Esophagus muscularis mucosa (tissue), 4 donors: ENCODE results near the gene OR6C74. TPM values are rescaled to one million over a fixed set of nuclear protein-coding genes. Genes with fewer than 3 reads are reported as not detected.

Experiments used
- DNase-seq: peaks from one replicate; pipeline ENCODE4 v3.0.0-alpha.2; 2017; ENCODE audit errors: extremely low spot score
- H3K27ac ChIP-seq, 4 donors: fragments of 200-600 bp; sonication (generic); replicated peaks in 1 of 4; 1 replicate in 3 of 4; 2 replicates in 1 of 4; pipeline ENCODE4 v1.5.1; 2016 to 2019; ENCODE audit warnings: mild to moderate bottlenecking in 1 of 4
- H3K27me3 ChIP-seq, 4 donors: fragments of 200-600 bp; sonication (generic); one replicate each; pipeline versions ENCODE4 v1.5.1 to v1.6.0; 2016 to 2019
- H3K36me3 ChIP-seq, 4 donors: fragments of 200-600 bp; sonication (generic); one replicate each; pipeline ENCODE4 v1.5.1; 2016 to 2019
- H3K4me1 ChIP-seq, 4 donors: fragments of 200-600 bp; sonication (generic); one replicate each; pipeline ENCODE4 v1.5.1; 2016 to 2019
- H3K4me3 ChIP-seq, 4 donors: fragments of 200-600 bp; sonication (generic); 1 replicate in 2 of 4; 2 replicates in 2 of 4; pipeline ENCODE4 v1.5.1; 2016 to 2019; ENCODE audit warnings: mild to moderate bottlenecking in 4 of 4, moderate library complexity in 1 of 4
- H3K9me3 ChIP-seq, 4 donors: fragments of 200-600 bp; sonication (generic); 1 replicate in 3 of 4; 2 replicates in 1 of 4; pipeline ENCODE4 v1.5.1; 2016 to 2019
- EP300 ChIP-seq: sonication (generic); formaldehyde crosslinking; IDR thresholded peaks from one replicate; pipeline ENCODE4 v1.6.1; 2017; ENCODE audit warnings: antibody characterized with exemption
- POLR2A ChIP-seq: fragments of 450-650 bp; IDR thresholded peaks from one replicate; pipeline ENCODE4 v1.6.1; 2017; ENCODE audit warnings: antibody characterized with exemption, moderate library complexity, mild to moderate bottlenecking, low read depth
- POLR2AphosphoS5 ChIP-seq, 2 donors: sonication (generic); formaldehyde crosslinking; IDR thresholded peaks; one replicate each; pipeline ENCODE4 v1.6.1; 2017; ENCODE audit warnings: antibody characterized with exemption in 2 of 2
- WGBS: methylation state at CpG from one replicate; pipeline ENCODE4 v1.1.5; 2018; 5-methylcytosine and 5-hydroxymethylcytosine counted together
- intact Hi-C: fragments of 100-400 bp; cut with DNase I; formaldehyde crosslinking; loops from one replicate; pipeline ENCODE4 v1.15.1; 2023
- total RNA-seq, 4 donors: library from RNA; depleted of rRNA; stranded (reverse); fragments of >200 nt; gene quantifications; one replicate each; pipeline versions ENCODE4 v1.1.0 to v1.2.1, GENCODE V29; 2016
- TF ChIP-seq, protein P1 (sequence below), 3 experiments: fragments of 200-600 bp in 2 of 3; fragments of 450-650 bp in 1 of 3; sonication (generic) in 2 of 3; IDR thresholded peaks; one replicate each; pipeline ENCODE4 v1.5.1; 2017 to 2019; ENCODE audit warnings: antibody characterized with exemption in 3 of 3, mild to moderate bottlenecking in 2 of 3, moderate library complexity in 1 of 3

Gene OR6C74
- not detected for total RNA-seq

DNA sequence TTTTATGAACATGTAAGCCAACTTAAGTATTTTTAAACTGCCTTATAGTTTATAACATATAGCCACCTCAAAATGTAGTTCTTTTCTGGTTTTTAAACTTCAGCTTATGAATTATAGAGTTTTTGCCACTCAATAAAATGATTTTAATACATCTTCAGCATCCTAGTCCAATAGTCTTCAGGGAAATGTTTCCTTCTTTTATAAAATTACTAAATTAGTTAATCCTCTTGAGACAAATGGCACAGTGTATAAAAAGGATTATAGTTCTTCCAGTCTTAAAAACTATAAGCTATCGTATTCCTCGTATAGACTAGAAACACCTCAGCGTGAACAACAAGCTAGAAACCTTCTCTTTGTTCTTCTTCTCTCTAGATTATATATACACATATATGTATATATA, at the start of gene OR6C74:
OR6C74 (plus strand) TSS at position 301 of the 400 bp plus-strand sequence. CDS start 2,679 bp downstream, outside the sequence.
- H3K9me3 ChIP-seq, result no peaks in the 10 kb centered on the region
- WGBS, result 53% methylated on average over 3 of the region's 3 CpGs
- no peak within 1 kb of the TSS for H3K4me3 ChIP-seq
- intact Hi-C loops, result no loop called here
- no peak for DNase-seq
- H3K27me3 ChIP-seq, result no peaks in the 10 kb centered on the region
- TF ChIP-seq, protein P1, sequence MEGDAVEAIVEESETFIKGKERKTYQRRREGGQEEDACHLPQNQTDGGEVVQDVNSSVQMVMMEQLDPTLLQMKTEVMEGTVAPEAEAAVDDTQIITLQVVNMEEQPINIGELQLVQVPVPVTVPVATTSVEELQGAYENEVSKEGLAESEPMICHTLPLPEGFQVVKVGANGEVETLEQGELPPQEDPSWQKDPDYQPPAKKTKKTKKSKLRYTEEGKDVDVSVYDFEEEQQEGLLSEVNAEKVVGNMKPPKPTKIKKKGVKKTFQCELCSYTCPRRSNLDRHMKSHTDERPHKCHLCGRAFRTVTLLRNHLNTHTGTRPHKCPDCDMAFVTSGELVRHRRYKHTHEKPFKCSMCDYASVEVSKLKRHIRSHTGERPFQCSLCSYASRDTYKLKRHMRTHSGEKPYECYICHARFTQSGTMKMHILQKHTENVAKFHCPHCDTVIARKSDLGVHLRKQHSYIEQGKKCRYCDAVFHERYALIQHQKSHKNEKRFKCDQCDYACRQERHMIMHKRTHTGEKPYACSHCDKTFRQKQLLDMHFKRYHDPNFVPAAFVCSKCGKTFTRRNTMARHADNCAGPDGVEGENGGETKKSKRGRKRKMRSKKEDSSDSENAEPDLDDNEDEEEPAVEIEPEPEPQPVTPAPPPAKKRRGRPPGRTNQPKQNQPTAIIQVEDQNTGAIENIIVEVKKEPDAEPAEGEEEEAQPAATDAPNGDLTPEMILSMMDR (IDR thresholded peaks at IDR 0.05), result no peak
- TF ChIP-seq POLR2A, result no peak
- no peak for TF ChIP-seq POLR2AphosphoS5 (IDR thresholded peaks at IDR 0.05)
- H3K27ac ChIP-seq, result no peak within 1 kb of the TSS
- H3K4me1 ChIP-seq, result no peaks in the 10 kb centered on the region
- no peaks in the 10 kb centered on the region for H3K36me3 ChIP-seq

DNA sequence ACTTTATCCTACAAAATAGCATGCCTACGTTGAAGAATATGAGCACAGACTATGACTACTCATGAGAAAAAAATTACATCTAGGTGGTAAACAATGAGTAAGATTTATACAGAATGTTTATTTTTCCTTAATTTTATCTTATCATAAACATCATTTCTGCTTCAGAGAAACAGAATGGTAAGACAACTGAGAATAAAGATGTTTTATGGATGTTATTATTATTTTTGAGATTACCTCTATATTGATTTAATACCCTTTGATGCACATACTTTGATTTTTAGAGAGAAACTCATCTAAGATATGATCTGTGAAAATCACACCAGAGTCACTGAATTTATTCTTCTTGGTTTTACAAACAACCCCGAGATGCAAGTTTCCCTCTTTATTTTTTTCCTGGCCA, 23.7 kb upstream of the OR6C74 start, which contains the start of gene OR10A7:
OR10A7 (plus strand) TSS at position 301 of the 400 bp plus-strand sequence; CDS start at position 301, 0 bp downstream.
- Histone ChIP-seq H3K4me1 (no peaks in the 10 kb centered on the region), H3K27ac (no peak within 1 kb of the TSS), H3K36me3 (no peaks in the 10 kb centered on the region), H3K9me3 (no peaks in the 10 kb centered on the region), H3K27me3 (no peaks in the 10 kb centered on the region), H3K4me3 (no peak within 1 kb of the TSS)
- 82% methylated on average over 2 of the region's 2 CpGs for WGBS
- DNase-seq, result no peak
- TF ChIP-seq POLR2A (no peak), EP300 (no peak), POLR2AphosphoS5 (IDR thresholded peaks at IDR 0.05) (no peak)
- TF ChIP-seq, protein P1 (IDR thresholded peaks at IDR 0.05), result no peak
- intact Hi-C loops, result no loop called here

DNA sequence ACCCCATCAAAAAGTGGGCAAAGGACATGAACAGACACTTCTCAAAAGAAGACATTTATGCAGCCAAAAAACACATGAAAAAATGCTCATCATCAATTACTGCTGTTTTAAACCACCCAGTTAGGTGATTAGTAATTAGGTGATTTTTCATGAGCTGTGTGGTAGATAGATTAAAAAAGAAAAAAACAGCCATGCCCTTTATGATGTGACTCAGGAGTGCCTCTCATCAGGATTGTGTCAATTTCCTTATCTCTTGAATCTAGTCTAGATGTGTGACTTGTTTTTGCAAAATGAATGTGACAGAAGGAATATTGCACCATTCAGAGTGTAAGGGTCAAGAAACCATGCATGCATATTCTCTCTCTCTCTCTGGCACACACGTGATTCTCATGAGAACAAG, 17.9 kb upstream of the OR6C74 start:
- no peak for TF ChIP-seq POLR2AphosphoS5 (IDR thresholded peaks at IDR 0.05)
- TF ChIP-seq POLR2A, result no peak
- TF ChIP-seq EP300, result no peak
- TF ChIP-seq, protein P1 (IDR thresholded peaks at IDR 0.05), result no peak
- H3K4me3 ChIP-seq, result no peak overlapping the region
- H3K27ac ChIP-seq, result no peak overlapping the region
- no peak for DNase-seq
- no peaks in the 10 kb centered on the region for H3K36me3 ChIP-seq
- H3K4me1 ChIP-seq, result no peaks in the 10 kb centered on the region
- no peaks in the 10 kb centered on the region for H3K27me3 ChIP-seq
- intact Hi-C loops, result no loop called here
- H3K9me3 ChIP-seq, result no peaks in the 10 kb centered on the region
- WGBS, result 47% methylated on average over 1 of the region's 1 CpG

DNA sequence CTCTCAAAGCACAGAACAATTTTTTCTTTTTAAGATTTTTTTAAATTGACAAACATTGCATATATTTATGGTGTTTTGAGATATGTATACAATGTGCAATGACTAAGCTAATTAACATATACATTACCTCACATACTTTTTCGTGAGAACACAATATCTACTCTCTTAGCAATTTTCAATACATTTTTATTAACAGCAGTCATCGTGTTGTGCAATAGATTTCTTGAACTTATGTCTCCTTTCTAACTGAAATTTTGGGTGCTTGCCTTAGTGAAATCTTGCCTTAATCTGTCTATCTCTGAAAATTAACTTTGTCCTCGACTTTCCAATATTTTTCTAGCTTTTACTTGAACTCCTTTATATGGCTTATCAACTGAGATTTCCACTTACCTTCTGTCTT, 16.8 kb upstream of the OR6C74 start:
- no peaks in the 10 kb centered on the region for H3K36me3 ChIP-seq
- 45% methylated on average over 3 of the region's 3 CpGs for WGBS
- H3K27me3 ChIP-seq, result no peaks in the 10 kb centered on the region
- H3K4me3 ChIP-seq, result no peak overlapping the region
- TF ChIP-seq EP300 (no peak), POLR2AphosphoS5 (IDR thresholded peaks at IDR 0.05) (no peak), POLR2A (no peak)
- TF ChIP-seq, protein P1 (IDR thresholded peaks at IDR 0.05), result no peak
- no peak for DNase-seq
- H3K4me1 ChIP-seq, result no peaks in the 10 kb centered on the region
- intact Hi-C loops, result no loop called here
- no peak overlapping the region for H3K27ac ChIP-seq
- no peaks in the 10 kb centered on the region for H3K9me3 ChIP-seq

DNA sequence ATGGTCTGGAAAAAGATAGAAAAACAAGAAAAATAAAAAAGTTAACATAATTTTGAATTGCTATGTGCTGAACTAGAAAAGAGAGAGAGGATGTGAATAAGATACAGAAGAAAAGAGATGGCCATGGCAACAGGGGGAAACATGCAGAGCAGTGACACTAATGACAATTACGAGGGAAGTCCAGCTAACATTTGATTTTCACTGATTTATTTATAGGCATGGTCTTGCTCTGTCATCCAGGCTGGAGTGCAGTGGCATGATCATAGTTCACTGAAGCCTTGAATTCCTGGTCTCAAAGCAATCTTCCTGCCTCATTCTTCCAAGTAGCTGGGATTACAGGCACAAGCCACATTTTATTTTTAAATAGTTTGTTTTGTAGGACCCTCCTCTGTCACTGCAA, 1.8 kb downstream of the OR6C74 start:
- WGBS, result 52% methylated on average over 1 of the region's 1 CpG
- no peak for TF ChIP-seq POLR2A
- no peak for TF ChIP-seq EP300
- no peak for TF ChIP-seq POLR2AphosphoS5 (IDR thresholded peaks at IDR 0.05)
- TF ChIP-seq, protein P1 (IDR thresholded peaks at IDR 0.05), result no peak
- no peak overlapping the region for H3K27ac ChIP-seq
- intact Hi-C loops, result no loop called here
- H3K4me1 ChIP-seq, result no peaks in the 10 kb centered on the region
- H3K27me3 ChIP-seq, result no peaks in the 10 kb centered on the region
- no peak for DNase-seq
- H3K9me3 ChIP-seq, result no peaks in the 10 kb centered on the region
- H3K36me3 ChIP-seq, result no peaks in the 10 kb centered on the region
- H3K4me3 ChIP-seq, result no peak overlapping the region
